Cardiac muscle cell (in vitro differentiated cells and primary cell): ENCODE measurements around the gene RAB14. TPM values are rescaled to one million over a fixed set of nuclear protein-coding genes. Genes with fewer than 3 reads are reported as not detected.
"Not testable (repeated sequence)": the region's sequence is repeated elsewhere in the genome, so short reads cannot be mapped to it uniquely, and the experiment has no call there.

Experiments used
- DNase-seq, 2 donors: peaks; one replicate each; pipeline versions ENCODE4 v3.0.0 to v3.0.0-alpha.2; 2010 to 2017; ENCODE audit warnings: low read depth in 1 of 2, low spot score in 1 of 2
- H3K27ac ChIP-seq: fragments of 200-600 bp; sonication (generic); 2 replicates; pipeline ENCODE4 v1.5.1; 2016
- H3K27me3 ChIP-seq: fragments of 200-600 bp; sonication (generic); 2 replicates; pipeline ENCODE4 v1.6.0; 2016; ENCODE audit warnings: control low read depth
- H3K36me3 ChIP-seq: fragments of 200-600 bp; sonication (generic); 2 replicates; pipeline ENCODE4 v1.5.1; 2016; ENCODE audit warnings: control low read depth
- H3K4me1 ChIP-seq: fragments of 200-600 bp; sonication (generic); 2 replicates; pipeline ENCODE4 v1.8.1; 2017; ENCODE audit warnings: low read depth, mild to moderate bottlenecking, mixed run types
- H3K4me3 ChIP-seq: fragments of 200-600 bp; sonication (generic); 2 replicates; pipeline ENCODE4 v1.5.1; 2016; ENCODE audit warnings: mild to moderate bottlenecking
- H3K9me3 ChIP-seq: fragments of 200-600 bp; sonication (generic); 2 replicates; pipeline ENCODE4 v1.5.1; 2017; ENCODE audit warnings: low read depth, mild to moderate bottlenecking, control low read depth
- polyA plus RNA-seq: library from polyadenylated mRNA; unstranded; fragments of >200 nt; fragmentation: Nextera tagmentation; extraction: Ambion mirVana; gene quantifications from 2 replicates; pipeline ENCODE4 v1.2.1, GENCODE V29; 2016
- total RNA-seq: library from RNA; depleted of rRNA; stranded (reverse); fragments of >200 nt; gene quantifications from 2 replicates; pipeline ENCODE4 v1.2.3, GENCODE V29; 2016
- TF ChIP-seq, protein P1 (sequence below): IDR thresholded peaks from 2 replicates; pipeline ENCODE4 v1.5.1; 2012; ENCODE audit warnings: low read depth, mild to moderate bottlenecking, low read length

RAB14 gene
- total and polyA plus RNA-seq, 2 experiments from 2014 or later: 17.4 to 54.2 TPM

DNA sequence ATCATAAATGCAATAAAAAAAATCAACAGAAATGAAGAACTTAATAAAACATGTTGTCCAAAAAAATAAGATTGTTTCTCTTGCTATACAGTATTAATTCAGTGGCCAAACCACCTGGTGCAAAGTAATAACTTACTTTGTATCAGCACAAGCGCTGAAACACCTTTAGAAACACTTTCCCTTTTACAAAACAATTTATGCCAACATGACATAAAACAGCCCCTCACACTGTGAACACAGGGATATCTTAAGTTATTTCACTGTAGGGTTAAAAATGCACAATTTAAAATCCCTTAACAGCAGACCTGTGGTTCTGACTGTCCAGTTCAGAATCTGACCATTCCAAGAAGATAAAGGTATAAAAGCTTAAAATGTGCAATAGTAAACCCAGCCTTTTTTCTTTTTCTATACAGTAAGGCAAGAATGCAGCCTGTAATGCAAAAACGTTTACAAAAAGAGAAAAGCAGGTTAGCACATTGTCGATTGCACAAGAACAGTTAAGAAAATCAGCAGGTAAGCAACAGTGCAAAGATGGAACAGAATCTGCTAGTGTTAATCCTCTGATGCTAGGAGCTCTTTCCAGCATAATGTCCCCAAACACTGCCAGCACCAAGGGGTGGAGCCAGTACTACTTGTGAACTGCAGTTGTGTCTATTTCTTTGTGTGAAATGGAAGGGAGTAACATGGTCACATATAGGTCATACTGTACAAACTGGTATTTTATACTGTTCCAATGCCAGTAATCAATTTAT lies 21.6 kb downstream of the RAB14 start:
- Histone ChIP-seq H3K9me3 (no peaks in the 10 kb centered on the region), H3K4me1 (peaks cover 16% of the 10 kb centered on the region), H3K4me3 (no peak overlapping the region), H3K27me3 (no peaks in the 10 kb centered on the region), H3K36me3 (peaks cover 46% of the 10 kb centered on the region), H3K27ac (peak overlapping the region; percentile 7)
- DNase-seq: no peak
- TF ChIP-seq, protein P1, sequence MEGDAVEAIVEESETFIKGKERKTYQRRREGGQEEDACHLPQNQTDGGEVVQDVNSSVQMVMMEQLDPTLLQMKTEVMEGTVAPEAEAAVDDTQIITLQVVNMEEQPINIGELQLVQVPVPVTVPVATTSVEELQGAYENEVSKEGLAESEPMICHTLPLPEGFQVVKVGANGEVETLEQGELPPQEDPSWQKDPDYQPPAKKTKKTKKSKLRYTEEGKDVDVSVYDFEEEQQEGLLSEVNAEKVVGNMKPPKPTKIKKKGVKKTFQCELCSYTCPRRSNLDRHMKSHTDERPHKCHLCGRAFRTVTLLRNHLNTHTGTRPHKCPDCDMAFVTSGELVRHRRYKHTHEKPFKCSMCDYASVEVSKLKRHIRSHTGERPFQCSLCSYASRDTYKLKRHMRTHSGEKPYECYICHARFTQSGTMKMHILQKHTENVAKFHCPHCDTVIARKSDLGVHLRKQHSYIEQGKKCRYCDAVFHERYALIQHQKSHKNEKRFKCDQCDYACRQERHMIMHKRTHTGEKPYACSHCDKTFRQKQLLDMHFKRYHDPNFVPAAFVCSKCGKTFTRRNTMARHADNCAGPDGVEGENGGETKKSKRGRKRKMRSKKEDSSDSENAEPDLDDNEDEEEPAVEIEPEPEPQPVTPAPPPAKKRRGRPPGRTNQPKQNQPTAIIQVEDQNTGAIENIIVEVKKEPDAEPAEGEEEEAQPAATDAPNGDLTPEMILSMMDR: no peak

DNA sequence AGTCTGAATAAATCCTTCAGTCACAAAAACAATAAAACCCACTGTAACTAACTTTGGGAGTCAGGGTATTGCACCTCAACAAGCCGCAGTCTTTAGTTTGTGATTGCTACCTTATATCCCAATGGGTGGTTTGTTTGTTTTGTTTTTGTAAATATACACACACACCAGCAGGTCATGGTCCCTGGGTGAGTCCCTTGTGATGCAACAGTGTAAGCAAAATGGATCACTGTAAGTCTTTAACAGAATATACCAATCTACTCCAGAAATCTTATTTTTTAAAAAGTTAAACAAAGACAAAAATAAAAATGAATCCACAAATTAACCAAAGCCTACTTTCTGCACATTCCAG lies 22.3 kb downstream of the RAB14 start:
- Histone ChIP-seq H3K27ac (peak overlapping the region; percentile 22), H3K36me3 (peaks cover 46% of the 10 kb centered on the region), H3K4me1 (peaks cover 16% of the 10 kb centered on the region)
- not testable (repeated sequence) for H3K27me3 ChIP-seq, H3K9me3 ChIP-seq, DNase-seq, H3K4me3 ChIP-seq

DNA sequence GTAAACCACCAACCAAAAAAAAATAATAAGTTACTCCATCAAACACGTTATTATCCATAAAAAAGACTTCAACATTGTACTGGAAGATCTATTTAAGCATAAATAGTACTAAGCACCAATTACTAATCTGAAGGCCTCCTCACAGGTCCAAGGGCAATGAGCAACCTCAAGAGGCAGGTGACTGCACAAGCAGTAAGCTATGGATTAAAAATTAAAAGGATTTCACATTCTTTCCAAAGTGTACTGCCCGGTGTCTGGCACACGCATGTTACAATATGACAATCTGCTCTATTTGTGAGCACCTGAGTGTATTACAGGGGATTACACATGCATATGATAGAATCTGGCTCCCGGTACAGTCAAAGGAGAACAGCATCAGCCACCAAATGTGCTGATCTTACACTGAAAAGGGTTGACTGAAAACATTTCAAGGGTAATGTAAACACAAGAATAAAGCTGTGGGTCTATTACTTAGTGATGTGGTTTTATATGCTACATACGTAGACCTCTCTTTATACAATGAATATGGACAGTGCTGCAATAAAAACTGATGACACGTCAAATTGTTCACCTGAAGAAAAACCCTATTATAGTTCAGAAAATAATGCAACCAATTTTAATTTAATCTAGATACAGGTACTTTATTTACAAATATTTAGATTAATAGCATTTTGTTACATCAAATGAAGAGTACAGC lies 22.8 kb downstream of the RAB14 start:
- DNase-seq: no peak
- H3K4me3 ChIP-seq: no peak overlapping the region
- TF ChIP-seq, protein P1: no peak
- H3K9me3 ChIP-seq: no peaks in the 10 kb centered on the region
- peak overlapping the region; percentile 22 for H3K27ac ChIP-seq
- H3K4me1 ChIP-seq: peaks cover 14% of the 10 kb centered on the region
- H3K36me3 ChIP-seq: peaks cover 46% of the 10 kb centered on the region
- no peaks in the 10 kb centered on the region for H3K27me3 ChIP-seq

DNA sequence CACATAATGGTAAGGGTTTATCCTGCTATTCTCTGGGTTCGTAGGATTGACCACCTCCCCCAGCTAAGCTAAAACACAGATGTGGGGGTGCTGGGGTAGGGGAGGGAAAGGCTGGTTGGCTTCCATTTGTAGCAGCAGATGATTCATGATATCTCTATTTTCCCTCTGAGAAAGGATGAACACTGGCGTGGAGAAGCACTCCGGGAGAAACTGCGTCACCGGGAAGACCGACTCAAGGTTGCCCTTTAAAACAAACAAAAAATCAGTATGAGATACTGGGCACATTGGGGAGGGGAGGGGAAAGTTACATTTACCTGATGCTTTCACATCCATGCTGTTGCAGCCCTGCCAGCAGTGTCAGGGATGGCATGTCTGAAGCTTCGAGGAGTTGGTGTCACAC lies 28.2 kb downstream of the RAB14 start:
- TF ChIP-seq, protein P1: no peak
- H3K4me1 ChIP-seq: no peaks in the 10 kb centered on the region
- no peak for DNase-seq
- no peaks in the 10 kb centered on the region for H3K27me3 ChIP-seq
- no peaks in the 10 kb centered on the region for H3K9me3 ChIP-seq
- H3K36me3 ChIP-seq: peaks cover 32% of the 10 kb centered on the region
- no peak overlapping the region for H3K4me3 ChIP-seq
- no peak overlapping the region for H3K27ac ChIP-seq

DNA sequence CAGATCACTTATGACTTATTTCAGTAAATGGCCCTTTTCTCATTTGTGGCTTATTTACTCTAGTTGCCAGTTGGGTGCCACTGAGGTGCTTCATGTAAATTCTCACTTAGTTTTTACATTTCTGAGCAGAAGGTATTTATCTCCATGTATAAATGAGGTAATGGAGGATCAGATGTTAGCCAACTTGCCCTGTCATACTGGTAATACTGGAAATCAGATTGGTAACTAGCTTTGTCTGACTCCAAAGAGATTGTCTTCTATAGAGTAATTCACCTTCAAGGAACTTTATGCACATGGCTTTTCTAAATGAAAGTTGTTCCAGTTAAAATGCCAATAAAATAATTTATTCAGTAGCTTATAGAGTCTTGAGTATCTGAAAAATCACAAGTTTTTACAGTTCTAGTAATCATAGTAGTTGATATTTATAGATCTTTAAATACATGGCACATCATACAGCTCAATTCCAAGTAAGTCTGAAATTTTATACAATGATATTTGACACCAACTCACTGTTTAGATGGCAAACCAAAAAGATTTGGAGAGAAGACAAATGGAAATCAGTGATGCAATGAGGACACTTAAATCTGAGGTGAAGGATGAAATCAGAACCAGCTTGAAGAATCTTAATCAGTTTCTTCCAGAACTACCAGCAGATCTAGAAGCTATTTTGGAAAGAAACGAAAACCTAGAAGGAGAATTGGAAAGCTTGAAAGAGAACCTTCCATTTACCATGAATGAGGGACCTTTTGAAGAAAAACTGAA lies 28.8 kb downstream of the RAB14 start:
- TF ChIP-seq, protein P1: no peak
- H3K9me3 ChIP-seq: no peaks in the 10 kb centered on the region
- H3K27me3 ChIP-seq: no peaks in the 10 kb centered on the region
- no peak for DNase-seq
- H3K27ac ChIP-seq: no peak overlapping the region
- H3K4me1 ChIP-seq: no peaks in the 10 kb centered on the region
- H3K4me3 ChIP-seq: no peak overlapping the region
- peaks cover 32% of the 10 kb centered on the region for H3K36me3 ChIP-seq

- DNase-seq: no peak
- TF ChIP-seq, protein P1: no peak
- H3K27ac ChIP-seq: no peak overlapping the region
- no peaks in the 10 kb centered on the region for H3K27me3 ChIP-seq
- peaks cover 23% of the 10 kb centered on the region for H3K36me3 ChIP-seq
- no peaks in the 10 kb centered on the region for H3K9me3 ChIP-seq
- H3K4me3 ChIP-seq: no peak overlapping the region
- H3K4me1 ChIP-seq: no peaks in the 10 kb centered on the region
These were observed 30.4 kb downstream of the RAB14 start for GRCh38 chr9:121171236-121171635.
